Measurements from ENCODE around the gene UBE2F. TPM values are rescaled to one million over a fixed set of nuclear protein-coding genes. Genes with fewer than 3 reads are reported as not detected.
"Not testable (repeated sequence)": the region's sequence is repeated elsewhere in the genome, so short reads cannot be mapped to it uniquely, and the experiment has no call there.

UBE2F gene
- total RNA-seq, 1 experiment from 2014 or later, result 116 TPM

DNA sequence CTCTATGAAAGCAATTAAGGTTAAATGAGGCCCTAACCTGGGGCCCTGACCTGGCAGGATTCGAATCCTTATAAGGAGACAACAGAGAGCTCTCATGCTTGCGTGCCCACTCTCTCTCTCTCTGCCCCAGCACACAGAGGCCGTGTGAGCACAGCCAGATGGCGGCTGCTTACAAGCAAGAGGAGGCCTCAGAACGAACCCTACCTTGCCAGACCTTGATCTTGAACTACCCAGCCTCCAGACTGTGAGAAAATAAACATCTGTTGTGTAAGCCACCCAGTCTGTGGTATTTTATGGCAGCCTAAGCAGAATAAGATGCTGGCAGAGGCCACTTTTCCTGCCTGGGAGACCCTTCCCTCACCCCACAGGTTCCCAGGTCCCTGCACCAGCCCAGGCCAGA lies 5.2 kb upstream of the UBE2F start:
- Mint-ChIP-seq H3K27ac (ENCODE audit: low read depth, unreplicated experiment) (no peak overlapping the region), H3K9me3 (ENCODE audit: unreplicated experiment) (no peaks in the 10 kb centered on the region), H3K36me3 (ENCODE audit: insufficient read depth, unreplicated experiment) (peaks cover 6% of the 10 kb centered on the region), H3K4me1 (ENCODE audit: insufficient read depth, unreplicated experiment) (peaks cover 16% of the 10 kb centered on the region), H3K27me3 (ENCODE audit: insufficient read depth, unreplicated experiment) (no peaks in the 10 kb centered on the region), H3K4me3 (ENCODE audit: unreplicated experiment) (no peak overlapping the region)
- ChIA-PET POLR2A (no interaction called here), CTCF (no interaction called here)
- DNase-seq (ENCODE audit: unreplicated experiment), result no peak
- BruUV-seq (replicated peaks), result no TSS peak
- intact Hi-C loops (cut with micrococcal nuclease), result no loop called here
- TF ChIP-seq, protein P1, sequence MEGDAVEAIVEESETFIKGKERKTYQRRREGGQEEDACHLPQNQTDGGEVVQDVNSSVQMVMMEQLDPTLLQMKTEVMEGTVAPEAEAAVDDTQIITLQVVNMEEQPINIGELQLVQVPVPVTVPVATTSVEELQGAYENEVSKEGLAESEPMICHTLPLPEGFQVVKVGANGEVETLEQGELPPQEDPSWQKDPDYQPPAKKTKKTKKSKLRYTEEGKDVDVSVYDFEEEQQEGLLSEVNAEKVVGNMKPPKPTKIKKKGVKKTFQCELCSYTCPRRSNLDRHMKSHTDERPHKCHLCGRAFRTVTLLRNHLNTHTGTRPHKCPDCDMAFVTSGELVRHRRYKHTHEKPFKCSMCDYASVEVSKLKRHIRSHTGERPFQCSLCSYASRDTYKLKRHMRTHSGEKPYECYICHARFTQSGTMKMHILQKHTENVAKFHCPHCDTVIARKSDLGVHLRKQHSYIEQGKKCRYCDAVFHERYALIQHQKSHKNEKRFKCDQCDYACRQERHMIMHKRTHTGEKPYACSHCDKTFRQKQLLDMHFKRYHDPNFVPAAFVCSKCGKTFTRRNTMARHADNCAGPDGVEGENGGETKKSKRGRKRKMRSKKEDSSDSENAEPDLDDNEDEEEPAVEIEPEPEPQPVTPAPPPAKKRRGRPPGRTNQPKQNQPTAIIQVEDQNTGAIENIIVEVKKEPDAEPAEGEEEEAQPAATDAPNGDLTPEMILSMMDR (IDR thresholded peaks at IDR 0.05; ENCODE audit: unreplicated experiment), result no peak

DNA sequence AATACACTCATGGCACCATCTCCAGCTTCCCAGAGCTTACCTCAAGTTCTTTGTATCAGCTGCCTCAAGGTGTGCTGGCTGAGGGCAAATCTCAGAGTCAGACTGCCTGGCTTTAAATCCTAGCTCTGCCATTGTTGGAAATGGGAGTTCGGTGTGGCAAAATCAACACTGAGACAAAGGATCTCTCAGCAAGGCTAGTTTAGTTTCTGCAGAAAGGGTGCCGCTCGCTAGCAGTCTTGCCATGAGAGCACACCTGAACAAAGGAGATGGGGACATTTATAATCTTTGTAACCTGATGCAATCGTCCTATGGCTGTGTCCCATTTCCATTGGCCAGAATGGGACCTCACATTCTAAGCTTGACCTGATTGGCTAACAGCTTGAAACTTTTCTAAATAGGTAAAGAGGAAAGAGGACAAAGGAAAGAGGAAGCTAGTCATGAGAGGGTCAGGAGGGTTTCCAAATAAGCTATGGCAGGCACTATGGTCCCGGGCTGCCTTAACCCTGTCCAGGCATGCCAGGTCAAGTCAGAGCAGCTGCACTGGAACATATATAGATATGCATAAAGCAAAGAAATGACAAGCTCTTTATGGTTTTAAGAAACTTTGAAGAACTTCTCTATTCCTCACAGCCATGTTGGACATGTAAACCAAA lies 4.3 kb upstream of the UBE2F start:
- Mint-ChIP-seq H3K27me3 (ENCODE audit: insufficient read depth, unreplicated experiment) (no peaks in the 10 kb centered on the region), H3K4me3 (ENCODE audit: unreplicated experiment) (no peak overlapping the region), H3K27ac (ENCODE audit: low read depth, unreplicated experiment) (no peak overlapping the region), H3K9me3 (ENCODE audit: unreplicated experiment) (no peaks in the 10 kb centered on the region), H3K36me3 (ENCODE audit: insufficient read depth, unreplicated experiment) (peaks cover 6% of the 10 kb centered on the region), H3K4me1 (ENCODE audit: insufficient read depth, unreplicated experiment) (peaks cover 10% of the 10 kb centered on the region)
- TF ChIP-seq, protein P1 (IDR thresholded peaks at IDR 0.05; ENCODE audit: unreplicated experiment), result no peak
- DNase-seq (ENCODE audit: unreplicated experiment), result no peak
- ChIA-PET POLR2A (interaction anchor here (0.6 kb wide), 2 partner anchors 10 to 39 kb away, joined by 3 to 4 read pairs; no protein-coding TSS in a partner anchor), CTCF (no interaction called here)
- intact Hi-C loops (cut with micrococcal nuclease), result no loop called here
- no TSS peak for BruUV-seq (replicated peaks)

DNA sequence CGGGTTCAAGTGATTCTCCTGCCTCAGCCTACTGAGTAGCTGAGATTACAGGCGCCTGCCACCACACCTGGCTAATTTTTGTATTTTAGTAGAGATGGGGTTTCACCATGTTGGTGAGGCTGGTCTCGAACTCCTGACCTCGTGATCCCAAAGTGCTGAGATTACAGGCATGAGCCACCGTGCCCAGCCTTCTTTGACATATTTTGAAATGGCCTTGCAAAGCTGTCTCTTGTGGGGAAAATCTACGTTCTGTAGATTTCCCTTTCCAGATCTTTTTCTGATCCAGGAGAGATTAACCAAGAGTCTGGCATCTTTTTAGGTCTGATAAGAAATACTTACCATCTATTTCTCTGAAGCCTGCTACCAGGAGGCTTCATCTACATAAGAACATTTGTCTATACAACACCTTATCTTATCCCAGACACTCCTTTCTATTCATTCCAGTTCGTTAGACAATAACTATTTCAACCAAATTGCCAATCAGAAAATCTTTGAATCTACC lies 3.3 kb upstream of the UBE2F start:
- H3K9me3 Mint-ChIP-seq (ENCODE audit: unreplicated experiment); intact Hi-C loops (cut with micrococcal nuclease); H3K4me3 Mint-ChIP-seq (ENCODE audit: unreplicated experiment); H3K27me3 Mint-ChIP-seq (ENCODE audit: insufficient read depth, unreplicated experiment); BruUV-seq (replicated peaks); DNase-seq (ENCODE audit: unreplicated experiment); H3K27ac Mint-ChIP-seq (ENCODE audit: low read depth, unreplicated experiment); H3K36me3 Mint-ChIP-seq (ENCODE audit: insufficient read depth, unreplicated experiment): not testable (repeated sequence)
- CTCF ChIA-PET, result interaction anchor here (0.8 kb wide), 1 partner anchor 130 kb away, joined by 3 read pairs; no protein-coding TSS in a partner anchor
- POLR2A ChIA-PET, result interaction anchor here (0.7 to 2.4 kb wide), 4 partner anchors 10 to 67 kb away, joined by 3 to 23 read pairs (median 9); no protein-coding TSS in a partner anchor
- peaks cover 19% of the 10 kb centered on the region for H3K4me1 Mint-ChIP-seq (ENCODE audit: insufficient read depth, unreplicated experiment)

DNA sequence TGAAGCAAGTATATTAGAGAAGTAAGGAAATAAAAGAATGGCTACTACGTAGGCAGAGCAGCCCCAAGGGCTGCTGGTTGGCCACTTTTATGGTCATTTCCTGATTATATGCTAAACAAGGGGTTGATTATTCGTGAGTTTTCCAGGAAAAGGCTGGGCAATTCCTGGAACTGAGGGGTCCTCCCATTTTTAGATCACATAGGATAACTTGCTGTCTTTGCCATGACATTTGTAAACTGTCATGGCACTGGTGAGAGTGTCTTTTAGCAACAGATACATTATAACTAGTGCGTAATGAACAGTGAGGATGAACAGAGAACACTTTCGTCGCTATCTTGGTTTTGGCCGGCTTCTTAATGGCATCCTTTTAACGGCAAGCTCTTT lies 2.6 kb upstream of the UBE2F start:
- intact Hi-C loops (cut with micrococcal nuclease), result no loop called here
- BruUV-seq (replicated peaks), result no TSS peak
- POLR2A ChIA-PET, result interaction anchor here (0.7 to 2.4 kb wide), 20 partner anchors 10 to 238 kb away, joined by 3 to 23 read pairs (median 6); partner anchors contain the start of gene SCLY

More for the DNA sequence above, 2.6 kb upstream of the UBE2F start:
- CTCF ChIA-PET, result interaction anchor here (0.6 to 1.1 kb wide), 3 partner anchors 41 to 983 kb away, joined by 3 to 4 read pairs (median 3); no protein-coding TSS in a partner anchor
- Mint-ChIP-seq H3K4me1 (ENCODE audit: insufficient read depth, unreplicated experiment) (peaks cover 26% of the 10 kb centered on the region), H3K4me3 (ENCODE audit: unreplicated experiment) (no peak overlapping the region), H3K27ac (ENCODE audit: low read depth, unreplicated experiment) (peak overlapping the region; percentile 93), H3K36me3 (ENCODE audit: insufficient read depth, unreplicated experiment) (peaks cover 12% of the 10 kb centered on the region), H3K9me3 (ENCODE audit: unreplicated experiment) (no peaks in the 10 kb centered on the region), H3K27me3 (ENCODE audit: insufficient read depth, unreplicated experiment) (no peaks in the 10 kb centered on the region)
- TF ChIP-seq, protein P1 (IDR thresholded peaks at IDR 0.05; ENCODE audit: unreplicated experiment), result no peak
- DNase-seq (ENCODE audit: unreplicated experiment), result no peak

Measured in MCF 10A (cell line).